Activated CD4-positive, alpha-beta T cell treated with anti-CD3 and anti-CD28 coated beads, Interleukin-2, amount 10 ng/mL, durations not matched to agents 7 days and 5 days (primary cell): ENCODE data around the gene C19orf67. TPM values are rescaled to one million over a fixed set of nuclear protein-coding genes. Genes with fewer than 3 reads are reported as not detected.

ENCODE experiments used
- CTCF ChIA-PET: fragments of 350-600 bp; sonication (Branson Sonifier 250); formaldehyde crosslinking; loops from one replicate; lab custom pipeline; 2021; ENCODE audit warnings: antibody characterized with exemption; lab: Charles Lee
- POLR2A ChIA-PET: fragments of 350-600 bp; sonication (Branson Sonifier 250); formaldehyde crosslinking; loops from one replicate; lab custom pipeline; 2021; ENCODE audit warnings: antibody characterized with exemption; lab: Charles Lee
- DNase-seq: peaks from one replicate; pipeline ENCODE4 v3.0.0-alpha.2; 2020
- H3K27ac Mint-ChIP-seq: one replicate; pipeline ENCODE4 v1.8.0; 2021; ENCODE audit warnings: mild to moderate bottlenecking, moderate library complexity, mixed read lengths
- H3K27me3 Mint-ChIP-seq: one replicate; pipeline ENCODE4 v1.8.0; 2021; ENCODE audit warnings: mixed read lengths
- H3K36me3 Mint-ChIP-seq: one replicate; pipeline ENCODE4 v1.8.0; 2021; ENCODE audit warnings: low read depth, mixed read lengths
- H3K4me1 Mint-ChIP-seq: one replicate; pipeline ENCODE4 v1.8.0; 2021; ENCODE audit warnings: mixed read lengths
- H3K4me3 Mint-ChIP-seq: one replicate; pipeline ENCODE4 v1.8.0; 2021; ENCODE audit warnings: mild to moderate bottlenecking, moderate library complexity, mixed read lengths
- H3K9me3 Mint-ChIP-seq: one replicate; pipeline ENCODE4 v1.8.0; 2021; ENCODE audit warnings: mixed read lengths
- total RNA-seq, 2 experiments: library from RNA; stranded (reverse); gene quantifications; one replicate each; pipeline ENCODE4 v1.2.3, GENCODE V29; 2021

The C19orf67 gene
- total RNA-seq, 2 experiments from 2014 or later: not detected

- POLR2A ChIA-PET: interaction anchor here (0.5 to 0.7 kb wide), 3 partner anchors 10 to 60 kb away, joined by 3 read pairs; no protein-coding TSS in a partner anchor
- CTCF ChIA-PET: interaction anchor here (3.3 kb wide), 1 partner anchor 19 kb away, joined by 17 read pairs; the partner anchor contains the start of gene ASF1B
- Mint-ChIP-seq H3K4me1 (peaks cover 55% of the 10 kb centered on the region), H3K9me3 (no peaks in the 10 kb centered on the region), H3K4me3 (peak overlapping the region; percentile 85), H3K36me3 (peaks cover 7% of the 10 kb centered on the region), H3K27ac (peak overlapping the region; percentile 69), H3K27me3 (no peaks in the 10 kb centered on the region)
- DNase-seq: peak; percentile 18
Measured at GRCh38 chr19:14116918-14117578, 31.5 kb upstream of the C19orf67 start.

GRCh38 chr19:14116525-14116917 is 30.9 kb upstream of the C19orf67 start:
- Mint-ChIP-seq H3K9me3 (no peaks in the 10 kb centered on the region), H3K36me3 (peaks cover 5% of the 10 kb centered on the region), H3K4me1 (peaks cover 60% of the 10 kb centered on the region), H3K27ac (peak overlapping the region; percentile 69), H3K27me3 (no peaks in the 10 kb centered on the region), H3K4me3 (peak overlapping the region; percentile 85)
- no peak for DNase-seq
- ChIA-PET CTCF (interaction anchor here (0.6 to 3.3 kb wide), 3 partner anchors 20 to 140 kb away, joined by 4 to 17 read pairs (median 4); partner anchors contain the start of gene ASF1B), POLR2A (no interaction called here)

- no peaks in the 10 kb centered on the region for H3K9me3 Mint-ChIP-seq
- peak overlapping the region; percentile 85 for H3K4me3 Mint-ChIP-seq
- CTCF ChIA-PET: interaction anchor here (0.6 to 3.3 kb wide), 11 partner anchors 9 to 276 kb away, joined by 3 to 17 read pairs (median 4); partner anchors contain the start of gene ASF1B
- peaks cover 61% of the 10 kb centered on the region for H3K4me1 Mint-ChIP-seq
- peaks cover 3% of the 10 kb centered on the region for H3K36me3 Mint-ChIP-seq
- POLR2A ChIA-PET: no interaction called here
- H3K27me3 Mint-ChIP-seq: no peaks in the 10 kb centered on the region
- no peak for DNase-seq
- H3K27ac Mint-ChIP-seq: no peak overlapping the region
Measured at GRCh38 chr19:14115756-14116155, 30.2 kb upstream of the C19orf67 start.

- DNase-seq: peak; percentile 57
- Mint-ChIP-seq H3K27ac (no peak overlapping the region), H3K9me3 (no peaks in the 10 kb centered on the region), H3K27me3 (no peaks in the 10 kb centered on the region), H3K4me3 (no peak overlapping the region), H3K36me3 (no peaks in the 10 kb centered on the region), H3K4me1 (peaks cover 58% of the 10 kb centered on the region)
- ChIA-PET POLR2A (no interaction called here), CTCF (interaction anchor here (0.6 to 3.3 kb wide), 16 partner anchors 12 to 277 kb away, joined by 3 to 17 read pairs (median 5); partner anchors contain the start of genes ASF1B and MISP3)
Measured at GRCh38 chr19:14114854-14115253, 29.3 kb upstream of the C19orf67 start.

GRCh38 chr19:14114439-14114838 is 28.9 kb upstream of the C19orf67 start:
- no peak overlapping the region for H3K27ac Mint-ChIP-seq
- H3K4me3 Mint-ChIP-seq: no peak overlapping the region
- no peaks in the 10 kb centered on the region for H3K36me3 Mint-ChIP-seq
- ChIA-PET POLR2A (no interaction called here), CTCF (interaction anchor here (0.7 to 3.2 kb wide), 10 partner anchors 11 to 255 kb away, joined by 3 to 15 read pairs (median 6); partner anchors contain the start of genes ASF1B and MISP3)
- no peaks in the 10 kb centered on the region for H3K27me3 Mint-ChIP-seq
- DNase-seq: no peak
- H3K4me1 Mint-ChIP-seq: peaks cover 57% of the 10 kb centered on the region
- H3K9me3 Mint-ChIP-seq: no peaks in the 10 kb centered on the region

- no peaks in the 10 kb centered on the region for H3K9me3 Mint-ChIP-seq
- peak; percentile 45 for DNase-seq
- H3K27me3 Mint-ChIP-seq: no peaks in the 10 kb centered on the region
- CTCF ChIA-PET: interaction anchor here (0.6 to 3.2 kb wide), 12 partner anchors 9 to 255 kb away, joined by 3 to 15 read pairs (median 6); partner anchors contain the start of genes ASF1B and MISP3
- H3K36me3 Mint-ChIP-seq: no peaks in the 10 kb centered on the region
- H3K4me3 Mint-ChIP-seq: no peak overlapping the region
- POLR2A ChIA-PET: no interaction called here
- no peak overlapping the region for H3K27ac Mint-ChIP-seq
- peaks cover 53% of the 10 kb centered on the region for H3K4me1 Mint-ChIP-seq
Measured at GRCh38 chr19:14113762-14114414, 28.3 kb upstream of the C19orf67 start.

GRCh38 chr19:14112809-14113385 is 27.3 kb upstream of the C19orf67 start:
- Mint-ChIP-seq H3K27ac (no peak overlapping the region), H3K27me3 (no peaks in the 10 kb centered on the region), H3K4me3 (no peak overlapping the region), H3K36me3 (no peaks in the 10 kb centered on the region), H3K9me3 (no peaks in the 10 kb centered on the region), H3K4me1 (peaks cover 47% of the 10 kb centered on the region)
- no peak for DNase-seq
- CTCF ChIA-PET: interaction anchor here (0.6 to 3.2 kb wide), 9 partner anchors 8 to 254 kb away, joined by 3 to 15 read pairs (median 3); partner anchors contain the start of genes ASF1B and MISP3
- POLR2A ChIA-PET: no interaction called here

GRCh38 chr19:14112051-14112808 is 26.6 kb upstream of the C19orf67 start:
- no peaks in the 10 kb centered on the region for H3K9me3 Mint-ChIP-seq
- DNase-seq: no peak
- no peaks in the 10 kb centered on the region for H3K36me3 Mint-ChIP-seq
- CTCF ChIA-PET: interaction anchor here (1.2 to 3.2 kb wide), 5 partner anchors 11 to 39 kb away, joined by 3 to 15 read pairs (median 6); partner anchors contain the start of genes ASF1B and MISP3
- no peak overlapping the region for H3K4me3 Mint-ChIP-seq
- H3K4me1 Mint-ChIP-seq: peaks cover 47% of the 10 kb centered on the region
- peak overlapping the region; percentile 31 for H3K27ac Mint-ChIP-seq
- POLR2A ChIA-PET: no interaction called here
- H3K27me3 Mint-ChIP-seq: no peaks in the 10 kb centered on the region

- Mint-ChIP-seq H3K27me3 (no peaks in the 10 kb centered on the region), H3K27ac (no peak overlapping the region), H3K4me1 (peaks cover 41% of the 10 kb centered on the region), H3K4me3 (no peak overlapping the region), H3K36me3 (no peaks in the 10 kb centered on the region), H3K9me3 (no peaks in the 10 kb centered on the region)
- ChIA-PET POLR2A (no interaction called here), CTCF (interaction anchor here (1.4 kb wide), 1 partner anchor 20 kb away, joined by 3 read pairs; no protein-coding TSS in a partner anchor)
- DNase-seq: no peak
Measured at GRCh38 chr19:14111486-14111885, 25.9 kb upstream of the C19orf67 start.

GRCh38 chr19:14110650-14111049 is 25.1 kb upstream of the C19orf67 start:
- Mint-ChIP-seq H3K9me3 (no peaks in the 10 kb centered on the region), H3K36me3 (peaks cover 3% of the 10 kb centered on the region), H3K27ac (no peak overlapping the region), H3K27me3 (no peaks in the 10 kb centered on the region), H3K4me3 (no peak overlapping the region), H3K4me1 (peaks cover 33% of the 10 kb centered on the region)
- ChIA-PET POLR2A (no interaction called here), CTCF (interaction anchor here (0.9 kb wide), 1 partner anchor 26 kb away, joined by 5 read pairs; the partner anchor contains the start of gene ASF1B)
- DNase-seq: no peak

GRCh38 chr19:14107581-14108461 is 22.2 kb upstream of the C19orf67 start:
- no peak for DNase-seq
- CTCF ChIA-PET: interaction anchor here (1.1 to 3.4 kb wide), 2 partner anchors 12 to 29 kb away, joined by 3 to 9 read pairs; partner anchors contain the start of gene ASF1B
- POLR2A ChIA-PET: no interaction called here
- Mint-ChIP-seq H3K36me3 (peaks cover 8% of the 10 kb centered on the region), H3K9me3 (no peaks in the 10 kb centered on the region), H3K4me1 (peaks cover 14% of the 10 kb centered on the region), H3K27ac (no peak overlapping the region), H3K27me3 (no peaks in the 10 kb centered on the region), H3K4me3 (no peak overlapping the region)
